ENCODE data around the gene GALNTL6.

GRCh38 chr4:172876394-172876793, 1063.2 kb downstream of the GALNTL6 start:
- TF ChIP-seq, protein P1, sequence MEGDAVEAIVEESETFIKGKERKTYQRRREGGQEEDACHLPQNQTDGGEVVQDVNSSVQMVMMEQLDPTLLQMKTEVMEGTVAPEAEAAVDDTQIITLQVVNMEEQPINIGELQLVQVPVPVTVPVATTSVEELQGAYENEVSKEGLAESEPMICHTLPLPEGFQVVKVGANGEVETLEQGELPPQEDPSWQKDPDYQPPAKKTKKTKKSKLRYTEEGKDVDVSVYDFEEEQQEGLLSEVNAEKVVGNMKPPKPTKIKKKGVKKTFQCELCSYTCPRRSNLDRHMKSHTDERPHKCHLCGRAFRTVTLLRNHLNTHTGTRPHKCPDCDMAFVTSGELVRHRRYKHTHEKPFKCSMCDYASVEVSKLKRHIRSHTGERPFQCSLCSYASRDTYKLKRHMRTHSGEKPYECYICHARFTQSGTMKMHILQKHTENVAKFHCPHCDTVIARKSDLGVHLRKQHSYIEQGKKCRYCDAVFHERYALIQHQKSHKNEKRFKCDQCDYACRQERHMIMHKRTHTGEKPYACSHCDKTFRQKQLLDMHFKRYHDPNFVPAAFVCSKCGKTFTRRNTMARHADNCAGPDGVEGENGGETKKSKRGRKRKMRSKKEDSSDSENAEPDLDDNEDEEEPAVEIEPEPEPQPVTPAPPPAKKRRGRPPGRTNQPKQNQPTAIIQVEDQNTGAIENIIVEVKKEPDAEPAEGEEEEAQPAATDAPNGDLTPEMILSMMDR (IDR thresholded peaks at IDR 0.05) = no peak
- no peak for TF ChIP-seq POLR2A (IDR thresholded peaks at IDR 0.05)

Data from Peyer's patch (tissue), 4 donors.